HEK293T (cell line): Measurements from ENCODE around the gene CD40.

Source experiments
- BHLHE40 ChIP-seq: fragments of 450-650 bp; IDR thresholded peaks from 2 replicates; pipeline ENCODE4 v1.6.1; 2016; ENCODE audit warnings: mild to moderate bottlenecking, moderate library complexity, borderline replicate concordance
- ELF4 ChIP-seq: fragments of 450-650 bp; IDR thresholded peaks from 2 replicates; pipeline ENCODE4 v1.6.1; 2017; ENCODE audit warnings: antibody characterized with exemption
- FOXA1 ChIP-seq: fragments of 450-650 bp; IDR thresholded peaks from 2 replicates; pipeline ENCODE4 v1.6.1; 2016; ENCODE audit warnings: mild to moderate bottlenecking
- FOXK2 ChIP-seq: fragments of 450-650 bp; IDR thresholded peaks from 2 replicates; pipeline ENCODE4 v1.6.1; 2016; ENCODE audit warnings: mild to moderate bottlenecking
- FOXM1 ChIP-seq: fragments of 450-650 bp; IDR thresholded peaks from 2 replicates; pipeline ENCODE4 v1.6.1; 2017; ENCODE audit warnings: mild to moderate bottlenecking, borderline replicate concordance
- HDGF ChIP-seq: fragments of 450-650 bp; IDR thresholded peaks from 2 replicates; pipeline ENCODE4 v1.6.1; 2017; ENCODE audit warnings: antibody characterized with exemption, borderline replicate concordance
- LEF1 ChIP-seq: fragments of 450-650 bp; IDR thresholded peaks from 2 replicates; pipeline ENCODE4 v1.6.1; 2017; ENCODE audit warnings: mild to moderate bottlenecking, borderline replicate concordance
- NFRKB ChIP-seq: fragments of 450-650 bp; IDR thresholded peaks from 2 replicates; pipeline ENCODE4 v1.6.1; 2016; ENCODE audit warnings: mild to moderate bottlenecking, moderate library complexity
- SP1 ChIP-seq: fragments of 450-650 bp; IDR thresholded peaks from 2 replicates; pipeline ENCODE4 v1.6.1; 2017
- SUZ12 ChIP-seq: fragments of 450-650 bp; IDR thresholded peaks from 2 replicates; pipeline ENCODE4 v1.6.1; 2016; ENCODE audit warnings: mild to moderate bottlenecking
- TF ChIP-seq, protein P1 (sequence below): fragments of 450-650 bp; IDR thresholded peaks from 2 replicates; pipeline ENCODE4 v1.6.1; 2016

DNA sequence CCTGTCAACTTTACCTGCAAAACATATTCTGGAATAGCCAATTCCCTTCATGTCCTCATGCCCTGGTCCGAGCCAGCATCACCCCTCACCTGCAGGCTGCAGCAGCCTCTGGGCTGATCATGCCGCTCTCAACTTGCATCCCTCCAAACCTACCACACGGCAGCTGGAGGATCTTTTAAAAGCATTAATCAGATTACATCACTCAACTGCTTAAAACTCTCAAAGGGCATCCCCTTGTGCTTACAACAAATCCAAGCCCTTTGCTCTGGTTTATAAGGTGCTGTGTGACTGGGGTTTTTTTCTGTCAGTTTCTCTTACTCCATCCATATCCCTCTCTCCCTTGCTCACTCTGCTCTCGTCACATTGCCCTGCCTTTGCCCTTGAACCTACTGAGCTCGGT, 24.0 kb downstream of the CD40 start:
- TF ChIP-seq BHLHE40, result no peak
- TF ChIP-seq FOXK2, result no peak
- TF ChIP-seq ELF4, result no peak
- TF ChIP-seq SP1, result no peak
- no peak for TF ChIP-seq LEF1
- no peak for TF ChIP-seq SUZ12
- TF ChIP-seq NFRKB, result no peak
- TF ChIP-seq FOXM1, result no peak
- TF ChIP-seq, protein P1, sequence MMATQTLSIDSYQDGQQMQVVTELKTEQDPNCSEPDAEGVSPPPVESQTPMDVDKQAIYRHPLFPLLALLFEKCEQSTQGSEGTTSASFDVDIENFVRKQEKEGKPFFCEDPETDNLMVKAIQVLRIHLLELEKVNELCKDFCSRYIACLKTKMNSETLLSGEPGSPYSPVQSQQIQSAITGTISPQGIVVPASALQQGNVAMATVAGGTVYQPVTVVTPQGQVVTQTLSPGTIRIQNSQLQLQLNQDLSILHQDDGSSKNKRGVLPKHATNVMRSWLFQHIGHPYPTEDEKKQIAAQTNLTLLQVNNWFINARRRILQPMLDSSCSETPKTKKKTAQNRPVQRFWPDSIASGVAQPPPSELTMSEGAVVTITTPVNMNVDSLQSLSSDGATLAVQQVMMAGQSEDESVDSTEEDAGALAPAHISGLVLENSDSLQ, result no peak
- no peak for TF ChIP-seq FOXA1
- TF ChIP-seq HDGF, result no peak
